WTC11 (cell line): ENCODE data around the gene CHST6. TPM values are rescaled to one million over a fixed set of nuclear protein-coding genes. Genes with fewer than 3 reads are reported as not detected.

ENCODE experiments used
- ATAC-seq: fragments of 200-7000 bp; cut with Tn5 transposase; 2 replicates; pipeline ENCODE4 v1.10.0; 2021; ENCODE audit warnings: mild to moderate bottlenecking, moderate library complexity
- CTCF ChIA-PET: fragments of 300-600 bp; sonication (Branson Sonifier 250); formaldehyde crosslinking; loops from one replicate; lab custom pipeline; 2021; ENCODE audit warnings: antibody characterized with exemption; lab: Charles Lee
- POLR2A ChIA-PET: fragments of 350-600 bp; sonication (Branson Sonifier 250); formaldehyde crosslinking; loops from one replicate; lab custom pipeline; 2021; ENCODE audit warnings: antibody characterized with exemption; lab: Charles Lee
- DNase-seq: peaks from one replicate; pipeline ENCODE4 v3.0.0; 2021; ENCODE audit warnings: low spot score
- H3K27ac Mint-ChIP-seq: 2 replicates; pipeline ENCODE4 v1.8.0; 2021; ENCODE audit warnings: mixed read lengths
- H3K27me3 Mint-ChIP-seq: 2 replicates; pipeline ENCODE4 v1.8.0; 2021; ENCODE audit warnings: low read depth, mild to moderate bottlenecking, moderate library complexity, mixed read lengths
- H3K36me3 Mint-ChIP-seq: 2 replicates; pipeline ENCODE4 v1.8.0; 2021; ENCODE audit warnings: mixed read lengths
- H3K4me1 Mint-ChIP-seq: 2 replicates; pipeline ENCODE4 v1.8.0; 2022; ENCODE audit warnings: mixed read lengths
- H3K4me3 Mint-ChIP-seq: 2 replicates; pipeline ENCODE4 v1.8.0; 2021; ENCODE audit warnings: mild to moderate bottlenecking, moderate library complexity, mixed read lengths
- H3K9me3 Mint-ChIP-seq: 2 replicates; pipeline ENCODE4 v1.8.0; 2021; ENCODE audit warnings: mixed read lengths
- ATF3 ChIP-seq: sonication (generic); formaldehyde crosslinking; conservative IDR thresholded peaks from 2 replicates; pipeline ENCODE4 v1.8.1; 2022; ENCODE audit warnings: mild to moderate bottlenecking, missing genetic modification reagents
- E2F4 ChIP-seq: sonication (generic); formaldehyde crosslinking; IDR thresholded peaks from 2 replicates; pipeline ENCODE4 v1.8.1; 2022; ENCODE audit warnings: low read depth, mild to moderate bottlenecking, moderate library complexity, missing genetic modification reagents, borderline replicate concordance
- ELF4 ChIP-seq: sonication (generic); formaldehyde crosslinking; IDR thresholded peaks from 2 replicates; pipeline ENCODE4 v1.8.1; 2022; ENCODE audit warnings: low read depth, mild to moderate bottlenecking, moderate library complexity, missing genetic modification reagents
- FOXJ3 ChIP-seq: sonication (generic); formaldehyde crosslinking; IDR thresholded peaks from 2 replicates; pipeline ENCODE4 v1.9.0; 2021; ENCODE audit warnings: missing genetic modification reagents, mild to moderate bottlenecking, borderline replicate concordance
- FOXP4 ChIP-seq: sonication (generic); formaldehyde crosslinking; IDR thresholded peaks from 2 replicates; pipeline ENCODE4 v1.8.0; 2022; ENCODE audit warnings: mild to moderate bottlenecking, missing genetic modification reagents
- GABPB1 ChIP-seq: sonication (generic); formaldehyde crosslinking; IDR thresholded peaks from 2 replicates; pipeline ENCODE4 v1.8.1; 2023; ENCODE audit warnings: mild to moderate bottlenecking, missing genetic modification reagents
- GTF2I ChIP-seq: fragments of 250-450 bp; sonication (Bioruptor Pico); conservative IDR thresholded peaks from 2 replicates; pipeline ENCODE4 v1.4.0; 2021; ENCODE audit warnings: mild to moderate bottlenecking
- HMGA2 ChIP-seq: fragments of 250-450 bp; sonication (Bioruptor Pico); IDR thresholded peaks from 2 replicates; pipeline ENCODE4 v1.4.0; 2021; ENCODE audit warnings: mild to moderate bottlenecking, moderate library complexity
- IRF1 ChIP-seq: sonication (generic); formaldehyde crosslinking; IDR thresholded peaks from 2 replicates; pipeline ENCODE4 v1.8.0; 2023; ENCODE audit warnings: missing genetic modification reagents
- NFATC4 ChIP-seq: fragments of 250-450 bp; sonication (Bioruptor Pico); IDR thresholded peaks from 2 replicates; pipeline ENCODE4 v1.9.0; 2021; ENCODE audit warnings: mild to moderate bottlenecking
- ZNF232 ChIP-seq: sonication (generic); formaldehyde crosslinking; IDR thresholded peaks from 2 replicates; pipeline ENCODE4 v1.8.0; 2022; ENCODE audit warnings: mild to moderate bottlenecking, missing genetic modification reagents
- ZNF281 ChIP-seq: sonication (generic); formaldehyde crosslinking; IDR thresholded peaks from 2 replicates; pipeline ENCODE4 v1.8.0; 2023; ENCODE audit warnings: mild to moderate bottlenecking, missing genetic modification reagents
- ZNF317 ChIP-seq: sonication (generic); formaldehyde crosslinking; IDR thresholded peaks from 2 replicates; pipeline ENCODE4 v1.8.1; 2023; ENCODE audit warnings: low read depth, mild to moderate bottlenecking, moderate library complexity, missing genetic modification reagents, borderline replicate concordance
- ZNF416 ChIP-seq: fragments of 250-450 bp; sonication (Bioruptor Pico); IDR thresholded peaks from 2 replicates; pipeline ENCODE4 v1.9.0; 2021; ENCODE audit warnings: mild to moderate bottlenecking, inconsistent platforms
- ZNF425 ChIP-seq: fragments of 250-450 bp; sonication (Bioruptor Pico); conservative IDR thresholded peaks from 2 replicates; pipeline ENCODE4 v1.9.0; 2021; ENCODE audit warnings: mild to moderate bottlenecking
- total RNA-seq: library from RNA; stranded (reverse); gene quantifications from 3 replicates; pipeline ENCODE4 v1.2.3, GENCODE V29; 2021

The CHST6 gene
- total RNA-seq, 1 experiment from 2014 or later = 20.2 TPM

GRCh38 chr16:75514296-75514695 is 19.1 kb upstream of the CHST6 start (continued):
- no peak for TF ChIP-seq IRF1 (CRISPR knock-in tag)

- no peak for ATAC-seq
- no peak overlapping the region for H3K27ac Mint-ChIP-seq
These were observed 11.3 kb upstream of the CHST6 start for GRCh38 chr16:75506574-75506973.

GRCh38 chr16:75506107-75506506 is 10.9 kb upstream of the CHST6 start:
- no peaks in the 10 kb centered on the region for H3K4me1 Mint-ChIP-seq
- H3K27me3 Mint-ChIP-seq = no peaks in the 10 kb centered on the region; the same call in 1 of the 2 replicates
- POLR2A ChIA-PET = no interaction called here
- DNase-seq (no peak), ATAC-seq (no peak)
- CTCF ChIA-PET = interaction anchor here (1.0 to 1.2 kb wide), 2 partner anchors 11 to 15 kb away, joined by 3 to 8 read pairs; no protein-coding TSS in a partner anchor
- H3K9me3 Mint-ChIP-seq = no peaks in the 10 kb centered on the region
- H3K4me3 Mint-ChIP-seq = no peak overlapping the region
- TF ChIP-seq FOXJ3 (no peak), ZNF317 (CRISPR knock-in tag) (peak; percentile 69; the same call in 1 of the 2 replicates)
- no peaks in the 10 kb centered on the region for H3K36me3 Mint-ChIP-seq
- no peak overlapping the region for H3K27ac Mint-ChIP-seq

More at GRCh38 chr16:75506574-75506973, 11.3 kb upstream of the CHST6 start:
- DNase-seq = no peak
- Mint-ChIP-seq H3K36me3 (no peaks in the 10 kb centered on the region), H3K27me3 (no peaks in the 10 kb centered on the region; the same call in 1 of the 2 replicates), H3K4me1 (no peaks in the 10 kb centered on the region), H3K4me3 (no peak overlapping the region), H3K9me3 (no peaks in the 10 kb centered on the region)
- ChIA-PET CTCF (interaction anchor here (1.2 kb wide), 1 partner anchor 10 kb away, joined by 8 read pairs; no protein-coding TSS in a partner anchor), POLR2A (no interaction called here)
- TF ChIP-seq ZNF281 (CRISPR knock-in tag) (no peak), GABPB1 (CRISPR knock-in tag) (peak; percentile 96)

- no peak for ATAC-seq
- H3K4me1 Mint-ChIP-seq = no peaks in the 10 kb centered on the region
- DNase-seq = no peak
- CTCF ChIA-PET = interaction anchor here (1.7 kb wide), 1 partner anchor 13 kb away, joined by 8 read pairs; no protein-coding TSS in a partner anchor
- TF ChIP-seq HMGA2 (CRISPR knock-in tag) (no peak), ELF4 (no peak), ATF3 (no peak), ZNF416 (no peak), E2F4 (no peak), FOXJ3 (no peak), ZNF425 (CRISPR knock-in tag) (no peak), ZNF281 (CRISPR knock-in tag) (no peak), FOXP4 (CRISPR knock-in tag) (no peak), NFATC4 (no peak), GTF2I (no peak), ZNF232 (CRISPR knock-in tag) (no peak)
- H3K9me3 Mint-ChIP-seq = no peaks in the 10 kb centered on the region
- no peak overlapping the region for H3K27ac Mint-ChIP-seq
- H3K27me3 Mint-ChIP-seq = no peaks in the 10 kb centered on the region; the same call in 1 of the 2 replicates
- H3K4me3 Mint-ChIP-seq = no peak overlapping the region
- H3K36me3 Mint-ChIP-seq = no peaks in the 10 kb centered on the region
- POLR2A ChIA-PET = no interaction called here
These were observed 8.6 kb upstream of the CHST6 start for GRCh38 chr16:75503801-75504200.
